Activated T-helper 17 cell treated with anti-CD3 and anti-CD28 coated beads, Interleukin-2, amount 50 U/mL, for 72 hours (primary cell): Measurements from ENCODE around the gene PDXDC1. TPM values are rescaled to one million over a fixed set of nuclear protein-coding genes. Genes with fewer than 3 reads are reported as not detected.
A peak's percentile ranks its signal among the peaks of the same experiment; 100 is the strongest.
"Not testable (repeated sequence)": the region's sequence is repeated elsewhere in the genome, so short reads cannot be mapped to it uniquely, and the experiment has no call there.

ENCODE experiments used
- ATAC-seq: fragments of 150-1000 bp; cut with Tn5 transposase; replicated peaks from 2 replicates; pipeline ENCODE4 v1.10.0; 2021; ENCODE audit warnings: mild to moderate bottlenecking, moderate library complexity
- H3K27ac Mint-ChIP-seq: one replicate; pipeline ENCODE4 v1.8.0; 2022; ENCODE audit warnings: mixed read lengths
- H3K27me3 Mint-ChIP-seq: one replicate; pipeline ENCODE4 v1.8.0; 2022; ENCODE audit warnings: mixed read lengths
- H3K36me3 Mint-ChIP-seq: one replicate; pipeline ENCODE4 v1.8.0; 2022; ENCODE audit warnings: low read depth, mild to moderate bottlenecking, mixed read lengths
- H3K4me1 Mint-ChIP-seq: one replicate; pipeline ENCODE4 v1.8.0; 2022; ENCODE audit warnings: mixed read lengths
- H3K4me3 Mint-ChIP-seq: one replicate; pipeline ENCODE4 v1.8.0; 2022; ENCODE audit warnings: mild to moderate bottlenecking, mixed read lengths
- H3K9me3 Mint-ChIP-seq: one replicate; pipeline ENCODE4 v1.8.0; 2022; ENCODE audit warnings: mixed read lengths
- total RNA-seq, 2 donors: library from RNA; stranded (reverse); gene quantifications; one replicate each; pipeline ENCODE4 v1.2.3, GENCODE V29; 2022

The PDXDC1 gene
- total RNA-seq, 2 donors from 2014 or later: 49.8 to 60.8 TPM

DNA sequence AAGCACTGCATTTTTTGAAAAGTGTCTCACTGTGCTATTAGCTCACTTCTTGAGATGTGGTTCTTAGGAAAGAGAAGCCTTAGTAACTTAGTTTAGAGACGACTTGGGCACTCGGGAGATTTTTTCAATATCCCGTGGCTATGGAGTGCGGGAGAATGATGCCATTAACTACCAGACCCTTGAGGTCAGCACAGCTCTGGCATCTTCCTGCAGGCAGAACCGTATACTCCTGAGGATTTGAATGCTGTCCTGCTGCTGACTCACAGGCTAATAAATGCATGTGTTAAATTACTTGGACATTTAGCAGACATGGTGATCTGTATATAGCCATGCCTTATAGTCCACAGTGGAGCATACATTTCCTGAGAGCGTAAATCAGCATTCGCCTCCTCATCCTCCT lies 46.6 kb downstream of the PDXDC1 start:
- not testable (repeated sequence) for H3K9me3 Mint-ChIP-seq, ATAC-seq, H3K4me3 Mint-ChIP-seq, H3K27me3 Mint-ChIP-seq
- H3K4me1 Mint-ChIP-seq: peaks cover 16% of the 10 kb centered on the region
- H3K27ac Mint-ChIP-seq: peak overlapping the region; percentile 40
- peaks cover 96% of the 10 kb centered on the region for H3K36me3 Mint-ChIP-seq

DNA sequence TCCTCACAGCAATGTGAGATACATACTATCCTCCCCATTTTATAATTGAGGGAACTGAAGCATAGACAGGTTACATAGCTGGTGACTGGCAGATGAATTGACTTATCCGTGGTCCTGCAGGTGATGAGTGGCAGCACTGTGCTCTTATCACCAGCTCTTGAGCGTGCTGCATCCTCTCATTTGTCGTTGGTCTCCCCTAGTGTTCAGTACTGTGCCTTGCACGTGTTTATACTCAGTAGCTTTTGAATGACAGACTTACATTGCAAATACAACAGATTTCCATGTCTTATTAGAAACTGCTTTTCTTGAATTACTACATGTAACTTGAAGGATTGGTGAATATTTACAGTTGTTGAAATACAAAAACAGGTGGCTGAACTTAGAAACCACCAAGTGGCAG lies 47.4 kb downstream of the PDXDC1 start:
- Mint-ChIP-seq H3K36me3 (peaks cover 96% of the 10 kb centered on the region), H3K4me1 (peaks cover 16% of the 10 kb centered on the region), H3K27ac (peak overlapping the region; percentile 40)
- H3K9me3 Mint-ChIP-seq, H3K4me3 Mint-ChIP-seq, H3K27me3 Mint-ChIP-seq: not testable (repeated sequence)
- peak; percentile 94 for ATAC-seq

DNA sequence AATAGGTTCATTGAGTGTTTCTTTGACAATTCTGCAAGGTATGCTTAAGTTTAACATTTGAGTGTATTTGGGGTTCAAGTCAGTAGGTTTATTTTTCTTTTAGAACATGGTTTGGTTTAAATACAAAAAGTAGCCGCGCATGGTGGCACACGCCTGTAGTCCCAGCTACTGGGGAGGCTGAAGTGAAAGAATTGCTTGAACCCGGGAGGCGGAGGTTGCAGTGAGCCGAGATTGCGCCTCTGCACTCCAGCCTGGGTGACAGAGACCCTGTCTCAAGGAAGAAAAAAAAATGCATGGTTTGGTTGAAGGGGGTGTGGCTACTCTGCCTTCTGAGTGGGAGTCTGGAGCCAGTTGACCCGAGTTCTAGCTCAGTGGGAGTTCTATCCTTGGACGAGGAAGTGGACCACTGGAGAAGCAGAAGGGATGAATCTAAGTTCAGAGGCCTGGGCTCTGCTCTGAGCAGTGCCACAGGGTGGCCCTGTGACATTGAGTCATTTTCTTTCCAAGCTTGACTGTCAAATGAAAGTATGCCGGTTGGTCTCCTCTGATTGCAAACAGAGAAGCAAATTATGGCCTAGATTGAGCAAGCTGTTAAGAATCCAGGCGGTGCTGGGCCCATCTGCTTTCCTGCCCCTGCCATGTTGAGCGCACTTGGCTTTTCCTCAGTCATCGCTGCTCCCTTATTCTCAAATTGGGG lies 48.7 kb downstream of the PDXDC1 start:
- Mint-ChIP-seq H3K4me1 (peaks cover 21% of the 10 kb centered on the region), H3K36me3 (peaks cover 94% of the 10 kb centered on the region), H3K27ac (peak overlapping the region; percentile 33)
- H3K27me3 Mint-ChIP-seq, H3K4me3 Mint-ChIP-seq, ATAC-seq, H3K9me3 Mint-ChIP-seq: not testable (repeated sequence)

DNA sequence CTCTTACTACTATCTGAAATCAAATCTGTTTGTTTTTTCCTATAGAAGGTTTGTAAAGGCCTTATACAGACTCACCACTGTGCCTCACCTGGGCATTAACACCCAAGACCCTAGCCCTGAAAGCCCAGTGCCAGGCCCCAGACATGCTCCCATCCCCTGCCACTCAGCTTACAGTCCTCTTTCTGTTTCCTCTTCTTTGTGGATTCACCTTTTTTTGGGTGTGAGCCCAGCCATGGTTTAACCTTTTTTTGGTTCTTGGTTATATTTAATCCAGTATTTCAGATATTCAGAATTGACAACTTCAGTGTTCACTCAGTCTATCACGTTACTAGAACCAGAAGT lies 50.0 kb downstream of the PDXDC1 start:
- H3K27ac Mint-ChIP-seq: peak overlapping the region; percentile 31
- not testable (repeated sequence) for H3K4me3 Mint-ChIP-seq, H3K9me3 Mint-ChIP-seq, H3K27me3 Mint-ChIP-seq, ATAC-seq
- H3K36me3 Mint-ChIP-seq: peaks cover 90% of the 10 kb centered on the region
- peaks cover 21% of the 10 kb centered on the region for H3K4me1 Mint-ChIP-seq

DNA sequence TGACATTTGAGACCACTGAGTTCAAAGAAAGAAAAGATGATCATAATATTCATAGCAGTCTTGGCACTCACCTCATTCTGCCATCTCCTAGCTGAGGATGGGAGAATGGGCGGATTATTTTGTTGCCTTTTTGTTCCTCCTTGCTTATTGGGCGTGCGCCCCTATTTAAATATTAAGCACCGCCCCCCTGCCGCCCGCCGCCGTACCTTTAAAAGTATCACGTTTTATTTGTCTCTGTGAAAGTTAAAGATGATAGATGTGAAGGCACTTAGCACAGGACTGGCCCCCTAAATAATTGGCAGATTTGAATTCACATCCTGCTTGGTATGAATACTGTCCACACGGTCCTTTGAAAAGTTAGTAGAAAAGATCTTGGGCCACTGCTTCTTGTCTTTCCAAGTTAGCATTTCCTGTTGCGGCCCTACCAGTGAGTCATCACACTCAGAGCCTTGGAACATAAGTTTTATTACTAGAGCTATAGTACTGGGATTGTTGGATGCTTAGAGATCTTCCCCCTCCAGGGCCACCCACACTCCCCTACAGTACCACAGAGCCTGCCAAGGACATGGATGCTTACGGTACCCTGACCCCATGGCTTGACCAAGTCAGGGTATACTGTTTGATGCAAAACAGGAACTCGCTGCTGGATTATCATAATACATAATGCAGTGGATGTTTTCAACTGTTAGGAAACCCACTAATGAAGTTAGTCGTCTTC lies 50.6 kb downstream of the PDXDC1 start:
- not testable (repeated sequence) for H3K4me3 Mint-ChIP-seq, H3K9me3 Mint-ChIP-seq, ATAC-seq, H3K27me3 Mint-ChIP-seq
- H3K27ac Mint-ChIP-seq: peak overlapping the region; percentile 31
- H3K4me1 Mint-ChIP-seq: peaks cover 21% of the 10 kb centered on the region
- H3K36me3 Mint-ChIP-seq: peaks cover 84% of the 10 kb centered on the region

DNA sequence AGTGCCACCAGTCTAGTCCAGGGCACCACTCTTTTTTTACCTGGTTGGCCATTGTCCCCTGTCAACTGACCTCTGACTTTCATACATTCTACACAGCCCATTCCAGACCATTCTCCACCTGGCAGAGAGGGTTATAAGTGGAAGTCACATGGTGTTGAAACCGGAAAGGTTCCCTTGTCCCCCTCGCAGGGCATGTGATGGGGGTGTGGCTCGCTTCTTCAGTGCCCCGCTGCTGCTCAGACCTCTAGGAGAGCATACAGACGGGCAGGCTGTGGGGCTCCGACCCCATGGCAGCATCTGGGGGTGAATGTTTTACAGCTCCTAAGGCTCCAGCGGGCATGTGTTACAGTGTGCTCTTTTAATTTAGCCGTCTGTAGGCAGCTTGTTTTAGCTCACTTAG lies 52.2 kb downstream of the PDXDC1 start:
- not testable (repeated sequence) for ATAC-seq, H3K27me3 Mint-ChIP-seq, H3K4me3 Mint-ChIP-seq, H3K27ac Mint-ChIP-seq, H3K9me3 Mint-ChIP-seq
- Mint-ChIP-seq H3K4me1 (peaks cover 21% of the 10 kb centered on the region), H3K36me3 (peaks cover 86% of the 10 kb centered on the region)

DNA sequence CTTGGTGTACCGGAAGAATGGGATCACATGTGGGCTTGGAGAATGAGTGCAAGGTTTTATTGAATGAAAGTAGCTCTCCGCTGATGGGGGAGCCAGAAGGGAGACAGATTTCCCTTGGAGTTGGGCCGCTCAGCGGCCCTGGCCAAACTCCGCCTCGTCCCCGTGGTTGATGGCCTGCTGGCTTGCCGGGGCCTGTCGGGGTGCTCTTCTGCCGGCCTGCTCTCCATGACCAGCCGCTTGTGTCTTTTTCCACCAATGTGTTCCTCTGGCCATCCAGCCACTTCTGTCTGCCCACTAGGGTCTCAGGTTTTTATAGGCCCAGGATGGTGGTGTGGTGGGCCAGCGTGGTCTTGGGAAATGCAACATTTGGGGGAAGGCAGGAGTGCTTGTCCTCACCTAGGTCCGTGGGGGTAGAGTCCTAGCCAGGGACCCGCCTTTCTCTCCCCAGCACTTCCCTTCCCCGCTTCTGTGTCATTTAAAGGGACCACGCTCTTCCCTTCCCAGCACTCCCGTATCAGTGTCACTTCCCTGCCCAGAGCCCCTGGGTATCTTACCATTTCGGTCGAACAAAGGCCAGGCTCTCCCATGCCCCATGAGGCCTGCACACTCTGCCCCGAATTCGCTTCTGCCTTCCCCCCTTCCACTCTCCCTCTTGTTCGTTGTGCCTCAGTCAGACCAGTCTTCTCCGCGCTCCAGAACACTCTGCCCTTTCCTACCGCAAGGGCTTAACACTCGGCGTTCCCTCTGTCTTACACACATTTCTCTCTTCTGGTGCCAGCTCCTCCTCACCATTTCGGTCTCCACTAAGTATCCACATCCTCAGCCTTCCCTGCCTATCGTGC lies 52.9 kb downstream of the PDXDC1 start:
- H3K4me3 Mint-ChIP-seq, H3K9me3 Mint-ChIP-seq, H3K27me3 Mint-ChIP-seq, ATAC-seq: not testable (repeated sequence)
- Mint-ChIP-seq H3K27ac (peak overlapping the region; percentile 33), H3K36me3 (peaks cover 86% of the 10 kb centered on the region), H3K4me1 (peaks cover 18% of the 10 kb centered on the region)

DNA sequence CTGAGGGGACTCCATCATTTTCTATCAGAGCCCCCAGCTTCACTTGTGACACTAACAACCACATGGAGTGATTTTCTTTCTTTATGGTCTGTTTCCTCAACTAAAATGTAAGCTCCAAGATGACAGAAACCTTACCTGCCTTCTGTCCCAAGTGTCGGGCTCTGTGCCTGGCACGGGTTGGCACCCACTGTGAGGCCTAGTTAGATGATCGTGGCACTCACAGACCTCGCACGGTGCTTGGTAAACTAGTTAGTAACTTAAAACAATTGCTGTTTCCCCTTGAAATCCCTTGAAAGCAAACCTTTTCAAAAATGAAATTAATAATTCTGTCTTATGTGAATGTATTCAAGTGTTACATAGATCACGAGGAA lies 53.5 kb downstream of the PDXDC1 start:
- peaks cover 18% of the 10 kb centered on the region for H3K4me1 Mint-ChIP-seq
- not testable (repeated sequence) for H3K9me3 Mint-ChIP-seq, H3K4me3 Mint-ChIP-seq, H3K27me3 Mint-ChIP-seq, ATAC-seq
- H3K36me3 Mint-ChIP-seq: peaks cover 86% of the 10 kb centered on the region
- H3K27ac Mint-ChIP-seq: peak overlapping the region; percentile 33

DNA sequence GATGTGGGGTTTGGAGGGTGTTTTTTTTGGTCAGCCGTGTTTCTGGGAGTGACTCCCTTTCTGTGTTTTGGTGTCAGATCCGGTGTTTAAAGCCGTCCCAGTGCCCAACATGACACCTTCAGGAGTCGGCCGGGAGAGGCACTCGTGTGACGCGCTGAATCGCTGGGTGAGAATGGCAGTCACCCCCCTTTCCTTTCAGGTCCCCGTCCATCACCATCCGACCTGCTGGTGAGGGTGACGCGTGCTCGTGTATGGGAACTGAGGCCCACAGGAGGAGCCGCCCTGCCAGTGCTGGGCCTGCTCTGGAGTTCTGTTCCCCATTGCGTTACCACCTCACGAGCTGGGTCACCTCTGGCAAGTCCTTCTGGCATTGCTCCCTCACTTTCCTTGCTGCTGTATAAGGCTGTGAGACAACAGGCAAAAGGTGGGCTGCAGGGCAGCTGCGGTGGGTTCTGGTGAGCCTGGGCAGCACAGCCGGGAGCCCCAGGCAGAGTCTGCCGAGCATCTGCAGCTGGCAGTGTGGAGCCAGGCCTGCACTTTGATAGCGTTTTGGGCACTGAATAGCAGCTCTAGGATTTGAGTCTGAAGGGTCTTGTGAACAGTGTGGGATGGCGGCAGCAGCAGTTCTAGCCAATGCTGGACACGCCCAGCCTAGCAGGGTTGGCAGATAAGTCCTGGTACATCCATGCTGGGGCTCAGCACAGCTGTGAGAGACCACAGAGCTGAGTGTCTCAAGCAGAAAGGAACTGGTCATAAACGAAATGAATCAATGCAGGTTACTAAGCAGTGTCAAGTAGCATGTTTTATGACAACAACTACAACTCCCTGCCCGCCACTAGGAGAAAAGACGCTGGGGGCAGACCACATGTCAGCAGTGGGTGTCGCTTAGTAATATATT lies 54.2 kb downstream of the PDXDC1 start:
- Mint-ChIP-seq H3K36me3 (peaks cover 86% of the 10 kb centered on the region), H3K27ac (peak overlapping the region; percentile 33), H3K4me1 (peaks cover 18% of the 10 kb centered on the region)
- peak; percentile 51 for ATAC-seq
- H3K4me3 Mint-ChIP-seq, H3K9me3 Mint-ChIP-seq, H3K27me3 Mint-ChIP-seq: not testable (repeated sequence)

DNA sequence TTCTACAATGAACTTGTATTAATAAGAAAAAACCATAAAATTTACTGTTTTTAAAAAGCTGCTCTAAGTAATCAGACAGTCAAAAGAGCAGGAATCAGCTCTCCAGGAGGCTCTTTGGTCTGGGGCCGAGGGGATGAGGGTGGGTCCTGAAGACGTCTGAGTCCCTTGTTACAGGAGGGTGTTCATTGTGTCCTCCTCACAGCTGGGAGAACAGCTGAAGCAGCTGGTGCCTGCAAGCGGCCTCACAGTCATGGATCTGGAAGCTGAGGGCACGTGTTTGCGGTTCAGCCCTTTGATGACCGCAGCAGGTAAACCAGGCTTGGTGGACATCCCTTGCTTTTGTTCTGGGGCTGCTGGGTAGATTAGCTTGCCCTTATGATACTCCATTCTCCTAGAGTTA lies 54.9 kb downstream of the PDXDC1 start:
- H3K27ac Mint-ChIP-seq, H3K27me3 Mint-ChIP-seq, H3K9me3 Mint-ChIP-seq, ATAC-seq, H3K4me3 Mint-ChIP-seq: not testable (repeated sequence)
- peaks cover 18% of the 10 kb centered on the region for H3K4me1 Mint-ChIP-seq
- H3K36me3 Mint-ChIP-seq: peaks cover 86% of the 10 kb centered on the region

DNA sequence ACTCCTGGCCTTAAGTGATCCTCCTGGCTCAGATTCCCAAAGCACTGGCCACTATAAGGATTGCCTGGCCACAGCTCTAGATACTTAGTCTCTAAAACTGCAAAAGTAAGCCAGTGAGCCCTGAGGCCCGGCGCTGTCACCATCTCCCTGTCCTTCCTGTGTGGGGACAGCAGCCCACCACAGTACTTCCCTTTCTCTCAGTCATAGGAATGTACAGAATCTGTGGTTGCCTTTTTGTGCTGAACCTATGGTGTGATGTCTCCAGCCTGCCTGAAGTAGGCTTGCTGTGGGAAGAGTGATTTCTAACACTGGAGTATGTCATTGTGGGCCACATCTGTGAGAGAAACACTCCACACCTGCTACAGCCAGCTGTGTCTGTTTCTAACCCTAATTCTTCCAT lies 56.4 kb downstream of the PDXDC1 start:
- ATAC-seq: no peak
- H3K27me3 Mint-ChIP-seq: no peaks in the 10 kb centered on the region
- no peak overlapping the region for H3K4me3 Mint-ChIP-seq
- H3K27ac Mint-ChIP-seq: peak overlapping the region; percentile 79
- H3K4me1 Mint-ChIP-seq: peaks cover 13% of the 10 kb centered on the region
- H3K9me3 Mint-ChIP-seq: no peaks in the 10 kb centered on the region
- peaks cover 86% of the 10 kb centered on the region for H3K36me3 Mint-ChIP-seq

DNA sequence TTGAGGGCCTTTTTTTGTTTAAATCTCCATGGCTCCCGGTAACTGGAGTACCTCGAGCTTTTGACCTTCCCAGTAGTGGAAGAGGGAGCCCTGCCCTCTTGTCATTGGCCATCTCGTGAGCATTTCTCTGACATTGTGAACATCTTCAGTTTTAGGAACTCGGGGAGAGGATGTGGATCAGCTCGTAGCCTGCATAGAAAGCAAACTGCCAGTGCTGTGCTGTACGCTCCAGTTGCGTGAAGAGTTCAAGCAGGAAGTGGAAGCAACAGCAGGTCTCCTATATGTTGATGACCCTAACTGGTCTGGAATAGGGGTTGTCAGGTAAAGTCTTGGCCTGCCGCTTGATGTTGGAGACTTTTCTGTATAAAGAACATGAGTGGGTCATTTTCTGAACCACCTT lies 56.8 kb downstream of the PDXDC1 start:
- peak overlapping the region; percentile 79 for H3K27ac Mint-ChIP-seq
- no peak for ATAC-seq
- no peaks in the 10 kb centered on the region for H3K27me3 Mint-ChIP-seq
- peaks cover 13% of the 10 kb centered on the region for H3K4me1 Mint-ChIP-seq
- H3K9me3 Mint-ChIP-seq: no peaks in the 10 kb centered on the region
- H3K4me3 Mint-ChIP-seq: no peak overlapping the region
- H3K36me3 Mint-ChIP-seq: peaks cover 86% of the 10 kb centered on the region

DNA sequence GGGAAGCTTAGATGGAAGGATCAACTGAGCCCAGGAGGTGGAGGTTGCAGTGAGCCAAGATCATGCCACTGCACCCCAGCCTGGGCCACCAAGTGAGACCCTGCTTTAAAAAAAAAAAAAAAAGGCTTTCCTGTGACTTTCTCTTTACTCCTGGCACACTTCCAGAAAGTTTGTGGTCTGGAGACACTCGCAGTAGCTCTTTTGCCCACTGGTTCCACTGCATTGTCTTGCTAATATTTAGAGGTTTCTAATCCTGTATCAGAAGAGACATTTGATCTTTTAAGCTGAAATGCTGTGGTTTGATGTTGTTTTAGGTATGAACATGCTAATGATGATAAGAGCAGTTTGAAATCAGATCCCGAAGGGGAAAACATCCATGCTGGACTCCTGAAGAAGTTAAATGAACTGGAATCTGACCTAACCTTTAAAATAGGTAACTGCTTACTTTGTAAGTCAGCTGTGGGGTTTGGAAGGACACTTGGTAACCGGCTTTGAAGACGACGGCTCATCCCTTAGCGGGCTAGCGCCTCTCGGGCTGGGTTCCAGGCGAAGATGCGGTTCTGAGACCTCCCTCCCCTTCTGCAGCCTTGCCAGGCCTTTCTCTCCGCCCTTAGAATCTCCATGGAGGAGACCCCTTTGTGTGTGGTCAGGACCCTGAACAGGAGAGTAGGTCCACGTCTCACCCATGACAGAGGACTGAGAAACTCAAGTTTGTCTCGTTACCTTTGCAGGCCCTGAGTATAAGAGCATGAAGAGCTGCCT lies 57.9 kb downstream of the PDXDC1 start:
- Mint-ChIP-seq H3K4me3 (no peak overlapping the region), H3K9me3 (no peaks in the 10 kb centered on the region), H3K27me3 (no peaks in the 10 kb centered on the region), H3K4me1 (peaks cover 13% of the 10 kb centered on the region), H3K27ac (peak overlapping the region; percentile 79), H3K36me3 (peaks cover 87% of the 10 kb centered on the region)
- ATAC-seq: no peak
